ENCODE data around the gene PLCG2.

Gene PLCG2

DNA sequence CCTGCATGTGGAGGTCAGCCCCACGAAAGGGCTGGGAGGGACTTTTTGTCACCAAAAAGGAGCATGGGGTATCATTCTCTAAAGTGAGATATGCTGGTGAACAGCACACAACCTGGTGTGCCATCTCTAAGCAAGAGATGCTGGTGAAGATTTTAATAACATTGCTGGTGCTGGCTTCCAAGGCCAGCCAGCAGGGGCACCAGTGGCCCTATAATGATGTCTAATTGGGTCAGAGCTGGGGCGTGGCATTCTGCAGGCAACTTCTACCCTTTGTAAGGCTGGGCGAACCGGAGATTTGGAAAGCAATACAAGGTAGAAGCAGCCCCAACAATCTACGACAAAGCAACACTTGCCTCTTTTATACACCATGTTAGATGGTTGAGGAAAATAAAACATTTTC is 215.4 kb downstream of the PLCG2 start:
- Histone ChIP-seq H4K91ac (ENCODE audit: low read depth, low read length, poor library complexity) (no peak overlapping the region), H3K9ac (ENCODE audit: low read depth, low read length, poor library complexity) (no peak overlapping the region), H2AK5ac (ENCODE audit: low read depth, low read length) (no peak overlapping the region), H3K4ac (ENCODE audit: low read length) (no peak overlapping the region), H2BK5ac (ENCODE audit: low read length) (no peak overlapping the region), H3K27ac (replicated peaks; ENCODE audit: low read length) (no peak overlapping the region), H2BK12ac (ENCODE audit: low read length) (no peak overlapping the region), H2AFZ (ENCODE audit: low read length) (no peak overlapping the region), H3K79me1 (ENCODE audit: low read depth, low read length) (no peaks in the 10 kb centered on the region), H3K23ac (ENCODE audit: low read depth, low read length, poor library complexity) (no peak overlapping the region), H3K27me3 (ENCODE audit: control insufficient read depth in 3 of 3, insufficient read depth in 3 of 3, low read depth in 1 of 3, low read length in 3 of 3) (peaks cover 0 to 1% (median 0%) of the 10 kb centered on the region in 3 experiments), H3K18ac (ENCODE audit: low read length) (no peak overlapping the region), H3K14ac (ENCODE audit: low read length) (no peak overlapping the region), H2BK15ac (ENCODE audit: low read length) (no peak overlapping the region), H3K4me1 (ENCODE audit: control insufficient read depth in 2 of 2, insufficient read depth in 1 of 2, low read depth in 1 of 2, low read length in 2 of 2) (no peaks in the 10 kb centered on the region), H3K9me3 (replicated peaks in 1 of 2; ENCODE audit: control insufficient read depth in 2 of 2, insufficient read depth in 1 of 2, low read depth in 1 of 2, low read length in 2 of 2) (no peaks in the 10 kb centered on the region), H3K36me3 (replicated peaks in 1 of 2; ENCODE audit: control insufficient read depth in 2 of 2, insufficient read depth in 2 of 2, low read length in 2 of 2) (no peaks in the 10 kb centered on the region), H3K4me2 (ENCODE audit: insufficient read depth, low read length, poor library complexity, severe bottlenecking) (no peak overlapping the region), H2BK120ac (ENCODE audit: low read depth, low read length) (no peak overlapping the region), H3K4me3 (ENCODE audit: low read length in 2 of 2) (no peak overlapping the region), H4K8ac (ENCODE audit: low read depth, low read length) (no peak overlapping the region)
- no CpG with 5 or more reads among the region's 5 CpGs for WGBS, 2 donors (ENCODE audit: extremely low coverage in 2 of 2, insufficient read length in 2 of 2, insufficient replicate concordance in 1 of 2)
- no peak for DNase-seq (ENCODE audit: low spot score)

DNA sequence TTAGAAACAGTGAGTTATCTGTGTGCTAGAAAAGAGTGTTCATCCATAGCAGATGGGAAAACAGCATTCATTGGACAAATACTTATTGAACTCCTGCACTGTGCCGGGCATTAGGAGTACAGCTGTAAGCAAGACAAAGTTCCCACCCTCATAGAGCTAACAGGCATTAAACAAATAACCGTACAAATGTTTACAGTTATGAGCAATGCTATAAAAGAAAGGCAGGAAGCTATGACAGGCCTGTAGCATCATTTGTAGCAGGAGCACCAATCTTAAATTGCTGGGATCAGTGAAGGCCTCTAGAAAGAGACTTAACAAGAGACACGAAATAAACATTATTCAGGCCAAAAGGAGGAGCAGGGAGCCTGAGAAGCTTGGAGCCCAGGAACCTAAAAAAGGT is 216.6 kb downstream of the PLCG2 start:
- no peak overlapping the region for H3K14ac ChIP-seq (ENCODE audit: low read length)
- H3K27ac ChIP-seq (replicated peaks; ENCODE audit: low read length), result no peak overlapping the region
- no peak overlapping the region for H4K8ac ChIP-seq (ENCODE audit: low read depth, low read length)
- H2BK15ac ChIP-seq (ENCODE audit: low read length), result no peak overlapping the region
- no peak overlapping the region for H3K18ac ChIP-seq (ENCODE audit: low read length)
- no peak overlapping the region for H3K23ac ChIP-seq (ENCODE audit: low read depth, low read length, poor library complexity)
- no peak overlapping the region for H2BK5ac ChIP-seq (ENCODE audit: low read length)
- H3K4ac ChIP-seq (ENCODE audit: low read length), result no peak overlapping the region
- no CpG with 5 or more reads among the region's 3 CpGs for WGBS, 2 donors (ENCODE audit: extremely low coverage in 2 of 2, insufficient read length in 2 of 2, insufficient replicate concordance in 1 of 2)
- no peak overlapping the region for H2AFZ ChIP-seq (ENCODE audit: low read length)
- no peaks in the 10 kb centered on the region for H3K79me1 ChIP-seq (ENCODE audit: low read depth, low read length)
- H3K4me1 ChIP-seq (ENCODE audit: control insufficient read depth in 2 of 2, insufficient read depth in 1 of 2, low read depth in 1 of 2, low read length in 2 of 2), result no peaks in the 10 kb centered on the region
- no peak overlapping the region for H3K4me2 ChIP-seq (ENCODE audit: insufficient read depth, low read length, poor library complexity, severe bottlenecking)
- H3K4me3 ChIP-seq (ENCODE audit: low read length in 2 of 2), result no peak overlapping the region
- H2AK5ac ChIP-seq (ENCODE audit: low read depth, low read length), result no peak overlapping the region
- no peak overlapping the region for H3K9ac ChIP-seq (ENCODE audit: low read depth, low read length, poor library complexity)
- no peak for DNase-seq (ENCODE audit: low spot score)
- no peak overlapping the region for H4K91ac ChIP-seq (ENCODE audit: low read depth, low read length, poor library complexity)
- no peak overlapping the region for H2BK12ac ChIP-seq (ENCODE audit: low read length)
- no peaks in the 10 kb centered on the region for H3K27me3 ChIP-seq (ENCODE audit: control insufficient read depth in 3 of 3, insufficient read depth in 3 of 3, low read depth in 1 of 3, low read length in 3 of 3)
- H3K9me3 ChIP-seq (replicated peaks in 1 of 2; ENCODE audit: control insufficient read depth in 2 of 2, insufficient read depth in 1 of 2, low read depth in 1 of 2, low read length in 2 of 2), result no peaks in the 10 kb centered on the region
- no peaks in the 10 kb centered on the region for H3K36me3 ChIP-seq (replicated peaks in 1 of 2; ENCODE audit: control insufficient read depth in 2 of 2, insufficient read depth in 2 of 2, low read length in 2 of 2)
- H2BK120ac ChIP-seq (ENCODE audit: low read depth, low read length), result no peak overlapping the region

DNA sequence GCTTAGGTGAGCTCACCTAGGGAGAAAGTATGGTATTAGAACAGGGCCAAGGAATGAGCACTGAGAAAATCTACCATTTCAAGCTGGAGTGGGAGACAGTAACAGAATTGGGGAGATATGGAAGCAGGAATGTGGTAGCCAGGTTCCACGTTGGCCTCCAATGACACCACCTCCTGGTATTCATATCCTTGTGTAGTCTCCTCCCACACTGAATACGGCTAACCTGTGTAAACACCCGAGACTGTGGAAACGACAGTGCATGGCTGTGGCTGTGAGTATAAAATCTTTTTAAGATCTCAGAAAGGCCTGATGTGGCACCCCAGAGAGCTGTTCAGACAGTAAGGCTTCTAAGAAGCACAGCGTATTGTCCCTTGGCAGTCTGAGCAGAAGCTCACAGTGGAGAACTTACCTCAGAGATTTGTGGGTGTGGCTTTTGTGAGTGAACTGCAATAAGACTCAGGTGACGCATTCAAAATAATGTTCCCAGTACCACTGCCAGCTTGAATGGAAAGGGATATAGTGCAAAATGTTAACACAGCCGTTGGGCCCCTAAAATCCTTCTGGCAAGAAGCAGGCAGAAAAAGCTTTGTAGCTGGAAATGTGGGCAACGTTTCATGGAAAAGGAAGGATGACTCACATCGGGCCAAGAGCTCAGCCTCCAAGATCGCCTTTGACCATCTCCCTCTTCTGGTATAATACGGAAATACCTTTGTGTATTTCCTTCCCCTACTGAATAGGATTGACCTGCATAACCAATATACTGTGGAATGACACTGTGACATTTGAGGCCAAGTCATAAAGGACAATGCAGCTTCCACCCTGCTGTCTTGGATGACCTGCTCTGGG is 217.8 kb downstream of the PLCG2 start:
- no CpG with 5 or more reads among the region's 11 CpGs for WGBS, 2 donors (ENCODE audit: extremely low coverage in 2 of 2, insufficient read length in 2 of 2, insufficient replicate concordance in 1 of 2)
- H4K8ac ChIP-seq (ENCODE audit: low read depth, low read length), result no peak overlapping the region
- DNase-seq (ENCODE audit: low spot score), result no peak

DNA sequence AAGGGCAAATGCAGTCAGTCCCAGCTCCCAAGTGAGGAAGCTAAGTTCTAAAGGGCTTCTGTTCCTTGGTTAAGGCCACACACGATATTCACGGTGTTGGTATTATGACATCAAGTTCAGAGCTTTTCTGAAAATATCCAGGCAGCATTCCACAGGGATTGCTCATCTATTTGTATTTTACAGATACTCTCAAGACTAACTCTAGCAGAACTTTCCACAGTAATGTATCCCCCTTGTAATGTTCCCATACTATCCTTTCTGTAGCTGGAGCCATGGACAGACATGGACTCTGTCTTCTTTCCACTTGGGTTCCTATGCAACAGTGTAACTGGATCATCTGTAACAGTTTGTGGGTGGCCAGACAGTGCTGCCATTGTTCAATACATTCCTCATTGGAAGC is 218.6 kb downstream of the PLCG2 start:
- H3K4me3 ChIP-seq (ENCODE audit: low read length in 2 of 2), result no peak overlapping the region
- H3K27ac ChIP-seq (replicated peaks; ENCODE audit: low read length), result no peak overlapping the region
- H2AK5ac ChIP-seq (ENCODE audit: low read depth, low read length), result no peak overlapping the region

More for the DNA sequence above, 217.8 kb downstream of the PLCG2 start:
- H2AK5ac ChIP-seq (ENCODE audit: low read depth, low read length), result no peak overlapping the region
- H3K4ac ChIP-seq (ENCODE audit: low read length), result no peak overlapping the region
- H2BK120ac ChIP-seq (ENCODE audit: low read depth, low read length), result no peak overlapping the region
- no peak overlapping the region for H3K18ac ChIP-seq (ENCODE audit: low read length)
- H2BK5ac ChIP-seq (ENCODE audit: low read length), result no peak overlapping the region
- no peak overlapping the region for H4K91ac ChIP-seq (ENCODE audit: low read depth, low read length, poor library complexity)
- H2BK15ac ChIP-seq (ENCODE audit: low read length), result no peak overlapping the region
- no peaks in the 10 kb centered on the region for H3K36me3 ChIP-seq (replicated peaks in 1 of 2; ENCODE audit: control insufficient read depth in 2 of 2, insufficient read depth in 2 of 2, low read length in 2 of 2)
- H3K23ac ChIP-seq (ENCODE audit: low read depth, low read length, poor library complexity), result no peak overlapping the region
- no peak overlapping the region for H3K9ac ChIP-seq (ENCODE audit: low read depth, low read length, poor library complexity)
- no peak overlapping the region for H3K27ac ChIP-seq (replicated peaks; ENCODE audit: low read length)
- H2AFZ ChIP-seq (ENCODE audit: low read length), result no peak overlapping the region
- H3K14ac ChIP-seq (ENCODE audit: low read length), result no peak overlapping the region
- no peak overlapping the region for H3K4me2 ChIP-seq (ENCODE audit: insufficient read depth, low read length, poor library complexity, severe bottlenecking)
- no peaks in the 10 kb centered on the region for H3K4me1 ChIP-seq (ENCODE audit: control insufficient read depth in 2 of 2, insufficient read depth in 1 of 2, low read depth in 1 of 2, low read length in 2 of 2)
- no peaks in the 10 kb centered on the region for H3K9me3 ChIP-seq (replicated peaks in 1 of 2; ENCODE audit: control insufficient read depth in 2 of 2, insufficient read depth in 1 of 2, low read depth in 1 of 2, low read length in 2 of 2)
- H3K4me3 ChIP-seq (ENCODE audit: low read length in 2 of 2), result no peak overlapping the region
- no peaks in the 10 kb centered on the region for H3K79me1 ChIP-seq (ENCODE audit: low read depth, low read length)
- no peak overlapping the region for H2BK12ac ChIP-seq (ENCODE audit: low read length)
- no peaks in the 10 kb centered on the region for H3K27me3 ChIP-seq (ENCODE audit: control insufficient read depth in 3 of 3, insufficient read depth in 3 of 3, low read depth in 1 of 3, low read length in 3 of 3)

More for the DNA sequence above, 218.6 kb downstream of the PLCG2 start:
- no peaks in the 10 kb centered on the region for H3K9me3 ChIP-seq (replicated peaks in 1 of 2; ENCODE audit: control insufficient read depth in 2 of 2, insufficient read depth in 1 of 2, low read depth in 1 of 2, low read length in 2 of 2)
- H4K91ac ChIP-seq (ENCODE audit: low read depth, low read length, poor library complexity), result no peak overlapping the region
- H2BK5ac ChIP-seq (ENCODE audit: low read length), result no peak overlapping the region
- DNase-seq (ENCODE audit: low spot score), result no peak
- H3K14ac ChIP-seq (ENCODE audit: low read length), result no peak overlapping the region
- no peak overlapping the region for H3K18ac ChIP-seq (ENCODE audit: low read length)
- H3K79me1 ChIP-seq (ENCODE audit: low read depth, low read length), result no peaks in the 10 kb centered on the region
- no peak overlapping the region for H3K9ac ChIP-seq (ENCODE audit: low read depth, low read length, poor library complexity)
- H2BK15ac ChIP-seq (ENCODE audit: low read length), result no peak overlapping the region
- H3K36me3 ChIP-seq (replicated peaks in 1 of 2; ENCODE audit: control insufficient read depth in 2 of 2, insufficient read depth in 2 of 2, low read length in 2 of 2), result no peaks in the 10 kb centered on the region
- WGBS, 2 donors (ENCODE audit: extremely low coverage in 2 of 2, insufficient read length in 2 of 2, insufficient replicate concordance in 1 of 2), result no CpG with 5 or more reads among the region's 2 CpGs
- H3K4me1 ChIP-seq (ENCODE audit: control insufficient read depth in 2 of 2, insufficient read depth in 1 of 2, low read depth in 1 of 2, low read length in 2 of 2), result no peaks in the 10 kb centered on the region
- H2BK12ac ChIP-seq (ENCODE audit: low read length), result no peak overlapping the region
- H4K8ac ChIP-seq (ENCODE audit: low read depth, low read length), result no peak overlapping the region
- no peak overlapping the region for H2BK120ac ChIP-seq (ENCODE audit: low read depth, low read length)
- H3K23ac ChIP-seq (ENCODE audit: low read depth, low read length, poor library complexity), result no peak overlapping the region
- H3K4ac ChIP-seq (ENCODE audit: low read length), result no peak overlapping the region
- H3K4me2 ChIP-seq (ENCODE audit: insufficient read depth, low read length, poor library complexity, severe bottlenecking), result no peak overlapping the region
- no peak overlapping the region for H2AFZ ChIP-seq (ENCODE audit: low read length)
- no peaks in the 10 kb centered on the region for H3K27me3 ChIP-seq (ENCODE audit: control insufficient read depth in 3 of 3, insufficient read depth in 3 of 3, low read depth in 1 of 3, low read length in 3 of 3)

Data from neuronal stem cell (in vitro differentiated cells).